ENCODE data around the gene CTNNA2.

CTNNA2 gene

GRCh38 chr2:80037310-80037709 lies 524.5 kb downstream of the CTNNA2 start:
- Histone ChIP-seq H3K36me3 (no peaks in the 10 kb centered on the region), H3K27me3 (ENCODE audit: insufficient read depth, low read depth, severe bottlenecking) (no peaks in the 10 kb centered on the region), H3K27ac (no peak overlapping the region), H3K9me3 (ENCODE audit: severe bottlenecking) (no peaks in the 10 kb centered on the region), H3K4me3 (ENCODE audit: low read depth, low read length) (no peak overlapping the region)
- DNase-seq: no peak
- TF ChIP-seq CTCF (IDR thresholded peaks at IDR 0.05; ENCODE audit: low read depth, low read length): no peak

GRCh38 chr2:80040226-80040625 lies 527.4 kb downstream of the CTNNA2 start:
- H3K36me3 ChIP-seq: no peaks in the 10 kb centered on the region
- TF ChIP-seq CTCF (IDR thresholded peaks at IDR 0.05; ENCODE audit: low read depth, low read length): no peak

GRCh38 chr2:80042635-80043034 lies 529.8 kb downstream of the CTNNA2 start:
- no peak overlapping the region for H3K27ac ChIP-seq
- no peaks in the 10 kb centered on the region for H3K36me3 ChIP-seq
- no peak for DNase-seq
- H3K27me3 ChIP-seq (ENCODE audit: insufficient read depth, low read depth, severe bottlenecking): no peaks in the 10 kb centered on the region
- TF ChIP-seq CTCF (IDR thresholded peaks at IDR 0.05; ENCODE audit: low read depth, low read length): no peak
- no peak overlapping the region for H3K4me3 ChIP-seq (ENCODE audit: low read depth, low read length)
- no peaks in the 10 kb centered on the region for H3K9me3 ChIP-seq (ENCODE audit: severe bottlenecking)

More at GRCh38 chr2:80040226-80040625, 527.4 kb downstream of the CTNNA2 start:
- no peak for DNase-seq
- H3K4me3 ChIP-seq (ENCODE audit: low read depth, low read length): no peak overlapping the region
- no peak overlapping the region for H3K27ac ChIP-seq
- no peaks in the 10 kb centered on the region for H3K9me3 ChIP-seq (ENCODE audit: severe bottlenecking)
- no peaks in the 10 kb centered on the region for H3K27me3 ChIP-seq (ENCODE audit: insufficient read depth, low read depth, severe bottlenecking)

GRCh38 chr2:80048296-80048695 lies 535.4 kb downstream of the CTNNA2 start:
- Histone ChIP-seq H3K27ac (no peak overlapping the region), H3K9me3 (ENCODE audit: severe bottlenecking) (no peaks in the 10 kb centered on the region), H3K27me3 (ENCODE audit: insufficient read depth, low read depth, severe bottlenecking) (no peaks in the 10 kb centered on the region), H3K4me3 (ENCODE audit: low read depth, low read length) (no peak overlapping the region), H3K36me3 (no peaks in the 10 kb centered on the region)
- no peak for TF ChIP-seq CTCF (IDR thresholded peaks at IDR 0.05; ENCODE audit: low read depth, low read length)
- DNase-seq: no peak

- no peak overlapping the region for H3K27ac ChIP-seq
- H3K36me3 ChIP-seq: no peaks in the 10 kb centered on the region
- no peaks in the 10 kb centered on the region for H3K27me3 ChIP-seq (ENCODE audit: insufficient read depth, low read depth, severe bottlenecking)
- DNase-seq: peak; percentile 32
- no peak overlapping the region for H3K4me3 ChIP-seq (ENCODE audit: low read depth, low read length)
- H3K9me3 ChIP-seq (ENCODE audit: severe bottlenecking): no peaks in the 10 kb centered on the region
- TF ChIP-seq CTCF (IDR thresholded peaks at IDR 0.05; ENCODE audit: low read depth, low read length): no peak
Observed at GRCh38 chr2:80050246-80050645, 537.4 kb downstream of the CTNNA2 start.
